GM12892 (cell line): ENCODE results near the gene EXOC3L1. TPM values are rescaled to one million over a fixed set of nuclear protein-coding genes. Genes with fewer than 3 reads are reported as not detected.

Experiments used
- DNase-seq: peaks from one replicate; pipeline ENCODE4 v3.0.0; 2011; ENCODE audit not compliant: insufficient read length
- FAIRE-seq: peaks from 2 replicates; lab custom pipeline; 2011; peaks lifted over from hg19 to GRCh38; lab: Jason Lieb, UNC
- POLR2A ChIP-seq: IDR thresholded peaks from 2 replicates; pipeline ENCODE4 v1.6.1; 2011; ENCODE audit warnings: low read depth, low read length, control low read depth
- POLR2AphosphoS5 ChIP-seq: IDR thresholded peaks from 2 replicates; pipeline ENCODE4 v1.6.1; 2011; ENCODE audit warnings: low read depth, low read length, control low read depth
- TAF1 ChIP-seq: IDR thresholded peaks from 2 replicates; pipeline ENCODE4 v1.6.1; 2011; ENCODE audit warnings: low read depth, mild to moderate bottlenecking, control low read depth, low read length, borderline replicate concordance
- polyA plus RNA-seq: library from polyadenylated mRNA; unstranded; fragments of >200 nt; gene quantifications from one replicate; pipeline ENCODE4 v1.2.1, GENCODE V29; 2012; ENCODE audit warnings: missing spikeins, inconsistent platforms; ENCODE audit not compliant: missing spikeins

The EXOC3L1 gene
- not detected for polyA plus RNA-seq

- DNase-seq (no peak), FAIRE-seq (no peak)
- no peak for TF ChIP-seq TAF1
- no peak for TF ChIP-seq POLR2A
- no peak for TF ChIP-seq POLR2AphosphoS5
These were observed at the start of gene EXOC3L1 for GRCh38 chr16:67190041-67190440. TSS of gene EXOC3L1 (minus strand) at chr16:67190136. CDS start at chr16:67189676, 460 bp downstream.

DNA sequence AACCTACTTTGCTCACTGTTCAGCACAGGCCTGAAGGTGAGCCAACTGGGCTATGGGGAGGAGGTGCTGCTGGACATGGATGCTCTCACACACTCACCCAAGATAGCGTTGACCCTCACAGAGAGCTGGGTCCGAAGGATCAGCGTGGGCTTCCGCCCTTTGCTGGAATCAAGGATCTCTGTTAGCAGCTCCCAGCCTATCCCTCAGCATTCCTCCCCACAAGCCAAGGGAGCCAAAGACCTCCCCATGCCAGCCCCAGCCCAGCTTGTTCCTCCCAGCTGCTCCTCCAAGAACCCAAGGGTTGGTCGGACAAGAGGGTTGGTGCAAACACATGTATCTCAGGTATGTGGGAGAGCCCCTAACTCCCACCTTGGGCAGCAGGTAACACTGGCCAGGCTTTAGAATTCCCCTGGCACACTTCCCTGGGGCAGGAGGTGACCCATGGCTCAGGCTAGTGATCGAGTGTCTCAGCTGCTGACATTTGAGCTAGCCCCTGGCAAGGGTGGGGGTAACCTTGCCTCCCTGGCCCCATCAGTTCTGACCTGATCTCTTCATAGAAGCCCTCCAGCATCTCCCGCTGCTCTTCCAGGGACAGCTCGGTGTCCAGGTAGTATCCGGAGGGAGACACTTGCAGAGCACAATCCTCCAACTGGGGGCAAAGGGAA is 49.0 kb upstream of the EXOC3L1 start:
- no peak for TF ChIP-seq TAF1
- no peak for TF ChIP-seq POLR2AphosphoS5
- no peak for TF ChIP-seq POLR2A
- no peak for FAIRE-seq
- no peak for DNase-seq

DNA sequence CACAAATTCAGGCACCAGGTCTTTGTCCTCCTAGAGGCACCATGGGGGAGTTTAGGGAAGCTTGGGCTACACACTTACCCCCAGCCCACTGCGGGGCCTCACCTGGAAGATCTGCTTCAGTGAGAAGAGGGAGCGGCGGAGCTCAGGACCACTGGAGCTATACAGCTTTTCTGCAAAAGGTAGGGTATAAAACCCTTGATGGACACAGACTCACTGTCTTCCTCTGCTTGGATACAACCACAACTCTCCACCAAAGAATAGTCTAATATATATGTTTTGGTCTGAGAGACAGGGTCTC is 48.3 kb upstream of the EXOC3L1 start:
- DNase-seq (no peak), FAIRE-seq (no peak)
- no peak for TF ChIP-seq POLR2A

DNA sequence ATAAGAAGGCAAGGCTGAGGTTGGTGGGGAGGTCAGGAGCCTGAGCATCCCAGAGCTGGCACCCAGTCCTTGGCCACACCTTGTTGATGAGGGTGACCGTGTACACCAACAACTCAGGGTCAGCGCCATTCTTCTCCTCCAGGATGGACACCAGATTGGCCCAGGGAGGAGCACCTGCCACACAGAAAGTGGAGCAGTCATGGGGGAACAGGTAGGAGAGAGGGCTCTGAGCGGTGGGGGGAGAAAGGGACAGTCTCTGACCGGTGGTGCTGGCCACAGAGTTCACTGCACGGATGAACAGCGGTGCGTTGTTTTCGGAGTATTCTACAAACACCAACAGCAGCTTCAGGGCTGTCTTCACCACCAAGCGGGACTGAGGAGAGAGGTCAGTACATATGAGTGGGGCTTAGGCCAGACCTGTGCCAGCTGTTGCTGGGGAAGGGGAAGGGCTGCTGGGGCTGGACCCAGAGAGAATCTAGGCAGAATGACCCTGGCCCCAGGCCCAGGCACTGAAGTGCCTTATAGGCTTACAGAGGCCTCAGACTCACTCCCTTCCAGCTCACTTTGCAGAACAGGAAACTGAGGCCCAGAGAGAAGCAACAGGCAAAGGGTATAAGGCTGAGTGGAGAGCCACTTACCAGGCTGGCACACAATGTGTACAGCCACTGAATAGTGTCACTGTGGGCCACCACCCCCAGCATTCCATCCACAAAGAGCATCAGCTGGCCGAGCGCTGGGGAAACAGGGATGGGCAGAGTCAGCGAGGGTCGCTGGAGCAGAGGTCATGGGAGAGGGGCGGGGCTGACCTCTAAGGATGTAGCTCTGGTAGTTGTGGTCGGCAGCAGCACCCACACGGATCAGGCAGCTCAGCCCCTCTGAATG is 47.7 kb upstream of the EXOC3L1 start:
- no peak for TF ChIP-seq POLR2AphosphoS5
- DNase-seq (no peak), FAIRE-seq (no peak)

DNA sequence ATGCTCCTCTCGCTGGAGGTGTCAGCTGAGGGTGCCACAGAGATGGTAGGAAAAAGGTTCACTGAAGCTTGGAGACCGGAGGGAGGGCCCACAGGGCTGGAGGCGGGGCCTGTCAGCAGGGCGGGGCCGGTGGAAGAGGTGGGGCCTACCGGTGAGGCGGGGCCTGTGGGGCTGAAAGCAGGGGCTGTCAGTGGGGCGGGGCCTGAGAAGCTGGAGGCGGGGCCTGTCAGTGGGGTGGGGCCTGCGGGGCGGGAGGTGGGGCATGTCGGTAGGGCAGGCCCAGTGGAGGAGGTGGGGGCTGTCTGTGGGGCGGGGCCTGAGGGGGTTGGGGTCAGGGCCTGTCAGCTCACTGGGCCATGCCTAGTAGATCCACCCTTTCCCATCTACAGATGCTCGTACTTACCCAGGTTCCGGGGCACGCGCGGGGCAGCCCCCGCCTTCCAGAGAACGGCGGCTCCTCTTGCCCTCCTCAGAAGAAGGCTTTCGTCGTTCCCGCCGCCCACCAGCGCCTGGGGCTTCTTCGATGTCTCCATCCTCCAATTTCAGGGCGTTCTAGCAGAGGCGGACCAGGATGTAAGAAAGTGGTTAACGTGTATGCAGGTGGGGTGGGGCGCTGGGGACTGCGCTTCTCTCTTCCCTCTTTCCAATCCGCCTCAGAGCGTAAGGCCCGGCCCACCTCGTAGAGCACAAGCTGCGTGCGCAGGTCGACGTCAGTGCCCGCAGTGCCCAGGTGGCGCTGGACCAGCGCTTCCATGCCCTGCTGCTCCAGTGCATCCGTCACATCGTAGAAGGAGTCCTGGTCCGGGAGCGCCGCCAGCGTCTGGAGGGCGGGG is 46.8 kb upstream of the EXOC3L1 start:
- DNase-seq (peak; percentile 84), FAIRE-seq (peak; percentile 70)
- no peak for TF ChIP-seq POLR2AphosphoS5
- no peak for TF ChIP-seq POLR2A
- TF ChIP-seq TAF1, result no peak

- TF ChIP-seq POLR2AphosphoS5, result no peak; the same call in 1 of the 2 replicates
- TF ChIP-seq TAF1, result no peak
- 0 out of 2 replicates have a peak, but pooled peaks have one; percentile 20 for TF ChIP-seq POLR2A
- DNase-seq, result no peak
- no peak for FAIRE-seq
These were observed 46.1 kb upstream of the EXOC3L1 start for GRCh38 chr16:67235816-67236562.

- DNase-seq, result no peak
- FAIRE-seq, result no peak
- TF ChIP-seq POLR2AphosphoS5, result 0 out of 2 replicates have a peak, but pooled peaks have one; percentile 29
- no peak for TF ChIP-seq TAF1
- peak; percentile 36; the same call in 1 of the 2 replicates for TF ChIP-seq POLR2A
These were observed 44.3 kb upstream of the EXOC3L1 start for GRCh38 chr16:67234180-67234597.

- DNase-seq, result no peak
- FAIRE-seq, result no peak
- TF ChIP-seq POLR2A, result no peak
- TF ChIP-seq TAF1, result no peak
- no peak for TF ChIP-seq POLR2AphosphoS5
These were observed 43.7 kb upstream of the EXOC3L1 start for GRCh38 chr16:67233596-67233995.

- FAIRE-seq (no peak), DNase-seq (no peak)
- peak; percentile 46; the same call in 1 of the 2 replicates for TF ChIP-seq POLR2A
- TF ChIP-seq TAF1, result no peak
These were observed 41.1 kb upstream of the EXOC3L1 start for GRCh38 chr16:67230809-67231660.
